Activated CD4-positive, alpha-beta T cell treated with anti-CD3 and anti-CD28 coated beads, Interleukin-2, amount 10 ng/mL, durations not matched to agents 24 days and 14 days (primary cell): ENCODE data around the gene PNPLA8. TPM values are rescaled to one million over a fixed set of nuclear protein-coding genes. Genes with fewer than 3 reads are reported as not detected.
A peak's percentile ranks its signal among the peaks of the same experiment; 100 is the strongest.
"Not testable (repeated sequence)": the region's sequence is repeated elsewhere in the genome, so short reads cannot be mapped to it uniquely, and the experiment has no call there.

ENCODE experiments used
- DNase-seq: peaks from one replicate; pipeline ENCODE4 v3.0.0; 2022
- H3K27ac Mint-ChIP-seq: one replicate; pipeline ENCODE4 v1.8.0; 2022; ENCODE audit warnings: mild to moderate bottlenecking, mixed read lengths
- H3K27me3 Mint-ChIP-seq: one replicate; pipeline ENCODE4 v1.8.0; 2022; ENCODE audit warnings: mixed read lengths
- H3K36me3 Mint-ChIP-seq: one replicate; pipeline ENCODE4 v1.8.0; 2022; ENCODE audit warnings: low read depth, mild to moderate bottlenecking, mixed read lengths
- H3K4me1 Mint-ChIP-seq: one replicate; pipeline ENCODE4 v1.8.0; 2021; ENCODE audit warnings: mixed read lengths
- H3K4me3 Mint-ChIP-seq: one replicate; pipeline ENCODE4 v1.8.0; 2022; ENCODE audit warnings: mild to moderate bottlenecking, moderate library complexity, mixed read lengths
- H3K9me3 Mint-ChIP-seq: one replicate; pipeline ENCODE4 v1.8.0; 2021; ENCODE audit warnings: mixed read lengths
- intact Hi-C: fragments of 100-400 bp; cut with micrococcal nuclease; formaldehyde crosslinking; loops from one replicate; pipeline ENCODE4 v1.15.1; 2023
- total RNA-seq: library from RNA; stranded (reverse); gene quantifications from 2 replicates; pipeline ENCODE4 v1.2.3, GENCODE V29; 2022

The PNPLA8 gene
- total RNA-seq, 1 donor from 2014 or later: 16.6 TPM

DNA sequence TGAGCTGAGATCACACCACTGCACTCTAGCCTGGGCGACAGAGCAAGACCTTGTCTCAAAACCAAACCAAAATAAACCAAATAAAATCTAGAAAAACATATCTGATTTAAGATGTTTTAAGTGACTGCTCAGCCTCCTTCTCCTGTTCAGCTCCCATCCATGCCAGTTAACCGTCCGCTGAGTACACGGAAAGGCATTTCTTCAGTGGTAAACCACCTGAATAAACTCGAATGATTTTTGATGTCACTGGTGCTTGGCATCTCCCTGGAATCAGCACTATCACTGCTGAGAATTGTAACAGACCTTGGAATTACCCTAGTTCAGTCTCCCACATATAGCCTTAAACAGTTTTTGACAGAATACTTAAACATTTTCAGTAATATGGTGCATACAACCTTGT lies 45.6 kb downstream of the PNPLA8 start:
- Mint-ChIP-seq H3K9me3 (no peaks in the 10 kb centered on the region), H3K27me3 (no peaks in the 10 kb centered on the region), H3K36me3 (peaks cover 23% of the 10 kb centered on the region), H3K27ac (no peak overlapping the region), H3K4me1 (no peaks in the 10 kb centered on the region), H3K4me3 (no peak overlapping the region)
- DNase-seq: no peak
- intact Hi-C loops: no loop called here

DNA sequence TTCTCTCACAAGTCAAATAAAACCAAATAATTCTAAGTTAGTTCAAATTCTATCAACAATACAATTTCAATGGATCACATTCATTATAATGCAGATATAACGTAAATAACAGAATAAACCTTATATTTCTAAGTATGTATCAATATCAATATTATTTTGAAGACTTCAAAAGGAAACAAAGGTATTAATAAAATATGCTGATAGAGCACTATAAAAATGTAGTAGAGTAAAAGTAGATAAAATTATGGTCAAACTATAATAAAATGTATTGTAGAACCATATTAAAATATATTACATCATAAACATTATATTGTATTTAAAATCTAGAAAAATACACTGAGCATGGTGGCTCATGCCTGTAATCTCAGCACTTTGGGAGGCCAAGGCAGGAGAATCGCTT lies 46.2 kb downstream of the PNPLA8 start:
- intact Hi-C loops: no loop called here
- H3K36me3 Mint-ChIP-seq: peaks cover 22% of the 10 kb centered on the region
- H3K27me3 Mint-ChIP-seq: no peaks in the 10 kb centered on the region

DNA sequence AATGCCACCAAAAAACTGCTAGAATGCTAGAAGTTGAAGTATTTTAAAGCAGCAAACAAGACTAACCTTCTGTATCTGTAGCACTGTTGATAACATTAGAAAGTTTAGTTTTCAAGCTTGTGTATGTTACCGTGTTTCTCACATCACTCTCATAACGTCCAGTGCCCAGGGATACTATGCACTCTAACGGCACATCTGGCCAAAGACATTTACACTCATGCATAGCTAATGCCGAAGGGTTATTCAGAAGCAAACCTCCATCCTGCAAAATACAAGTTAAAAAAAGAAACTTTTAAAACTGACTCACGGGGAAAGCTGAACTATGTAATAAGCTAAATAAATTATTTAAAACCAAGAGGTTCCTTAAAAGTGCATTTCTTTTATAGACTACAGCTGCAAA lies 46.8 kb downstream of the PNPLA8 start:
- Mint-ChIP-seq H3K4me1 (no peaks in the 10 kb centered on the region), H3K27ac (no peak overlapping the region), H3K4me3 (no peak overlapping the region), H3K36me3 (peaks cover 19% of the 10 kb centered on the region), H3K9me3 (no peaks in the 10 kb centered on the region), H3K27me3 (no peaks in the 10 kb centered on the region)
- DNase-seq: no peak
- intact Hi-C loops: no loop called here

More for the DNA sequence above, 46.2 kb downstream of the PNPLA8 start:
- no peaks in the 10 kb centered on the region for H3K9me3 Mint-ChIP-seq
- no peak for DNase-seq
- no peaks in the 10 kb centered on the region for H3K4me1 Mint-ChIP-seq
- H3K4me3 Mint-ChIP-seq: no peak overlapping the region
- no peak overlapping the region for H3K27ac Mint-ChIP-seq

DNA sequence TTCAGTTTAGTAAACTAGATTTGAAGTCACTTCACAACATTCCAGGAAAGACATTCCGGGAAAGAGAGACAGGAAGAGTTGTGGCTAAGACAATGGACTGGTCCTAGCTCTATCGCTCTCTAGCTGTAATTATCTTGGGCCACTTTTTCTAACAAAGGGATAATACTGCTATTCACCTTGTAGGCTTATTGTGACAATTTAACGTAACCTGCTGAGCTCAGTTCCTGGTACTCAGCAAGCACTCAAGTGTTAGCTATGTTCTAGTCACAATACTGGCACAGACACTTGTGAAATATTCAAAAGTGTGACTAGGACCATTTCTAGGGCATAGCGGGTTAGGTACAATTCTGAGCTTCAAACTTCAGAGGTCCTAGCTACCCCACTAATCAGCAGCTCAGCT lies 57.7 kb downstream of the PNPLA8 start:
- Mint-ChIP-seq H3K4me1 (peaks cover 2% of the 10 kb centered on the region), H3K36me3 (peaks cover 2% of the 10 kb centered on the region), H3K4me3 (no peak overlapping the region), H3K9me3 (no peaks in the 10 kb centered on the region), H3K27ac (no peak overlapping the region), H3K27me3 (peaks cover 6% of the 10 kb centered on the region)
- intact Hi-C loops: no loop called here
- no peak for DNase-seq

DNA sequence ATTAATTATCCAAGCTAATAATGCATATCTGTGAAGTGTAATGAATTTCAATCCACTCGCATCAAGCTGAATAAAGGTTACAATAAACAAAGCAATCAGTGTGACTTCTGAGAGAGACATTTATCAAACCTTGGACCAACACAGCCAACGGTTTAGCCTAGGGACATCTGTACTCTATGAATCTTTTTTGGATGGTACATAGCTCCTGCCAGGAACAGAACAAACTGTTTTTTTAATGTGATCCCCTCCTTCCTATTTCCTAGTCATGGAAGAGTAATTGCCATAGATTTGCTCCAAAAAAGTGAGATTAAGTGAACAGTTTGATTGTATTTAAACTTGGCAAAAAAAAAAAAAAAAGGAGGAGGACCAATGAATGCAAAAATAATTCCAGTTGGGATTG lies 58.5 kb downstream of the PNPLA8 start:
- Mint-ChIP-seq H3K27ac (no peak overlapping the region), H3K4me3 (no peak overlapping the region), H3K27me3 (peaks cover 6% of the 10 kb centered on the region), H3K36me3 (peaks cover under 1% of the 10 kb centered on the region), H3K9me3 (no peaks in the 10 kb centered on the region), H3K4me1 (peaks cover 2% of the 10 kb centered on the region)
- DNase-seq: no peak
- intact Hi-C loops: no loop called here

DNA sequence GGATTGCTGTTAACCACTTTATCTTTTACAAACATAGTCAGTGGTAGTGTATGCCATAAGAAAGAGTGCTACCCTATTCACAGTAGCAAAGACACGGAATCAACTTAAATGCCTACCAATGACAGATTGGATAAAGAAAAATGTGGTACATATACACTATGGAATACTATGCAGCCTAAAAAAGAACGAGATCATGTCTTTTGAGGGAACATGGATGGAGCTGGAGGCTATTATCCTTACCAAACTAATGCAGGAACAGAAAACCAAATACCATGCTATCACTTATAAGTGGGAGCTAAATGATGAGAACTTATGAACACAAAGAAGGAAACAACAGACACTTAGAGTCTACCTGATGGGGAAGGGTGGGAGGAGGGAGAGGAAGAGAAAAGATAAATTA lies 59.6 kb downstream of the PNPLA8 start:
- H3K27ac Mint-ChIP-seq, H3K36me3 Mint-ChIP-seq, H3K4me1 Mint-ChIP-seq, intact Hi-C loops, H3K9me3 Mint-ChIP-seq, H3K4me3 Mint-ChIP-seq, DNase-seq: not testable (repeated sequence)
- H3K27me3 Mint-ChIP-seq: peaks cover 12% of the 10 kb centered on the region

DNA sequence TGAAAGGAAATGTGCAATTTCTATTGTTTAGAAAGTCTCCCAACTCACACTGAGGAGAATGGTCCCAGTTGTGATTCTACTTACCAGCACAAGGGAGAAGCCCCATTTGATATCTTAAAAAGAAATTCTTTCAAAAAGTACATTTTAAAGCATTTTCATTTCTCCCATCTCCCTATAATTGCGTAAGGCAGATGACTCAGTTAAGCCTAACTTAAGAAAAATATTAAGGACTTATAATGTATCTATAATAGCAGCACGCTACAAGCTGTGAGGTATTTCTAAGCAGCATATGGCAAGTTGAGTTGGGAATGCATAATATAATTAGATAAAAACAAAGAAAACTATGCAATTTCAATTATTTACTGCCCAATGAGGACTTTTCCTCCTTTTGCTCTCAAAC lies 61.2 kb downstream of the PNPLA8 start:
- H3K36me3 Mint-ChIP-seq: no peaks in the 10 kb centered on the region
- no peak overlapping the region for H3K4me3 Mint-ChIP-seq
- DNase-seq: no peak
- H3K9me3 Mint-ChIP-seq: no peaks in the 10 kb centered on the region
- H3K27me3 Mint-ChIP-seq: peaks cover 22% of the 10 kb centered on the region
- H3K4me1 Mint-ChIP-seq: peaks cover 2% of the 10 kb centered on the region
- no peak overlapping the region for H3K27ac Mint-ChIP-seq
- intact Hi-C loops: loop anchor here (5.0 kb wide), 1 partner anchor 42 kb away; no protein-coding TSS in a partner anchor

DNA sequence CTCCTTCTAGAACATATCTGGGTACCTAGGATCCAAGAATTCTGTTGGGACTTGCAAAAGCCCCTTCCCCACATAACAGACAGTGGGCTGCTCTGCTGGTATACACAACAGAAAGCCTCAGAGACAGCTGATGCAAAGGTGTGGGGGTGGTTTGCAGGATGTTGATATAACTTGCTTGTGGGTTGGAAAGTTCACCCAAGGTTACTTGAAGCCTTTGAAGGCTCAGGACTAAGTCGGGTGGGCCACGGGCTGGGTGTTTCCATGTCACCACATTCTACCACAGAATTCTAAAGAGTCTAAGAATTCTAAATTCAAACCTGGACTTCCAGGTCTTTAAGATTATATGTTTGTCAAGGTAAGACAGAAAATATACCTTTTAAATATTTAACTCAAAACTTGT lies 62.3 kb downstream of the PNPLA8 start:
- Mint-ChIP-seq H3K27ac (no peak overlapping the region), H3K9me3 (no peaks in the 10 kb centered on the region), H3K27me3 (peaks cover 27% of the 10 kb centered on the region), H3K36me3 (no peaks in the 10 kb centered on the region), H3K4me3 (no peak overlapping the region), H3K4me1 (peaks cover 2% of the 10 kb centered on the region)
- intact Hi-C loops: loop anchor here (5.0 kb wide), 1 partner anchor 41 kb away; no protein-coding TSS in a partner anchor
- DNase-seq: no peak

DNA sequence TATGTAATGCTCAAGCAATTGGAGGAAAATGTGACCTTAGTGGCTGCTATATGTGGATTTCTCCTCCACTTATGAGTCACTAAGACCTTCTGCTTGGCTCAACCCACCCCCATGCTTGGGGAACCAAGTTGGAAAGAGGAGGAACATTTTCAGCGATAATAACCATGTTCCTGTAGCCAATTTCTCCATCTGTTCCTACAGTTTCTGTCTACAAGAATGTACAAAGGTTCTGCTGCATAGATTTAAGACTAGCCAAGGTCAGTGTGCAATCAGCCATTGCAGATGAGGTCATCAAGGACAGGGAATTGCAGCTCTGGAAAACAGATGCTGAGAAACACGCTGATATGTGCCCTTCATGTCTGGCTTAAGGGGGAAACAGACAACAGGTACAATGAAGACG lies 64.1 kb downstream of the PNPLA8 start:
- Mint-ChIP-seq H3K4me1 (peaks cover 7% of the 10 kb centered on the region), H3K27ac (no peak overlapping the region), H3K27me3 (peaks cover 42% of the 10 kb centered on the region), H3K4me3 (no peak overlapping the region), H3K36me3 (no peaks in the 10 kb centered on the region), H3K9me3 (no peaks in the 10 kb centered on the region)
- DNase-seq: no peak
- intact Hi-C loops: loop anchor here (5.0 kb wide), 1 partner anchor 40 kb away; no protein-coding TSS in a partner anchor

DNA sequence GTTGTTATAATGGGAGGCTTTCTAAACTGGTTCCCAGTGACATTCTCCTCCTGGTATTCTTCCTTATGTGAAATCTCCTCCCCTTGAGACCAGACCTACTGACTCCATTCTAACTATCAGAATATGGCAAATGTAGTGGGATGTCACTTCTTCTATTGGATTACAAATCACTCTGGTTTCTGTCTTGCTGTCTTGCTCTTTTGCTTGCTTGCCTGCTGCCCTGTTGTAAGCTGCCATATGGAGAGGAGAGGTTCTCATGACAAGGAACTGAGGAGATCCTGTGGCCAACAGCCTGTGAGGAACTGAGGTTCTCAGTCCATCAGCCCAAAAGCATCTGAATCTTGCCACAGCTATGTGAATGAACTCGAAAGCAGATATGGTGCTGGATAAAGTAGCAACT lies 65.0 kb downstream of the PNPLA8 start:
- DNase-seq: no peak
- Mint-ChIP-seq H3K27me3 (peaks cover 42% of the 10 kb centered on the region), H3K4me1 (peaks cover 10% of the 10 kb centered on the region), H3K36me3 (no peaks in the 10 kb centered on the region), H3K9me3 (no peaks in the 10 kb centered on the region), H3K4me3 (no peak overlapping the region), H3K27ac (no peak overlapping the region)
- intact Hi-C loops: loop anchor here (1.0 to 5.0 kb wide), 2 partner anchors 39 to 280 kb away; no protein-coding TSS in a partner anchor

DNA sequence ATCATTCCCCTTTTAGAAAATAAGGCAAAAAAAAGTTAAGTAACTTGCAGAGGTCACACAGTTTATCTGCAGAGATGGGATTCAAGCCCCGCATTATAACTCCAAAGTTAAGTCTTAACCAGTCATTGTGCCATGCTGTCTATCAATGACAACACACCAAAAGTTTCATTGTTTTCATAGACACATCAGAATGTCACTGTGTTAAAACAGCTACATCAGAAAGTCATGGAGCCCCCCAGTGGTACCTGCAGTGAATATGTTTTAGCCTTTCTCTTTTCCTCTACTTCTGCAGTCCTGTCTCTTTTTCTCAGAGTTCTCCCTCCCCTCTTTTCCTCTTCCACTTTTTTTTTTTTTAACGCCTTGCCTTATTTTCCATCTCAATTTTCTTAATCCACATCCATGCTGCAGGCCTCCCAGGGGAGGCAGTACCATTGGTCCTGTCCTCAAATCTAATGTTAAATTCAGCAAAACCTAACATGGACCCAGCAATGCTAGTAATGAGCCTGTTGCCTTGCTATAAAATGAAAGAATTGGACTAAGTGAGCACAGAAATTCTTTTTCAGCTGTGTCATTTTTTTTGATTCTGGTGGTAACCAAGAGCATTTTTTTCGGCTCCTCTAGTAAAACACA lies 65.9 kb downstream of the PNPLA8 start:
- intact Hi-C loops: loop anchor here (1.0 to 5.0 kb wide), 2 partner anchors 38 to 279 kb away; no protein-coding TSS in a partner anchor
- peaks cover 42% of the 10 kb centered on the region for H3K27me3 Mint-ChIP-seq
- no peak for DNase-seq
- no peaks in the 10 kb centered on the region for H3K9me3 Mint-ChIP-seq
- no peak overlapping the region for H3K4me3 Mint-ChIP-seq
- H3K36me3 Mint-ChIP-seq: no peaks in the 10 kb centered on the region
- peaks cover 10% of the 10 kb centered on the region for H3K4me1 Mint-ChIP-seq
- H3K27ac Mint-ChIP-seq: no peak overlapping the region

DNA sequence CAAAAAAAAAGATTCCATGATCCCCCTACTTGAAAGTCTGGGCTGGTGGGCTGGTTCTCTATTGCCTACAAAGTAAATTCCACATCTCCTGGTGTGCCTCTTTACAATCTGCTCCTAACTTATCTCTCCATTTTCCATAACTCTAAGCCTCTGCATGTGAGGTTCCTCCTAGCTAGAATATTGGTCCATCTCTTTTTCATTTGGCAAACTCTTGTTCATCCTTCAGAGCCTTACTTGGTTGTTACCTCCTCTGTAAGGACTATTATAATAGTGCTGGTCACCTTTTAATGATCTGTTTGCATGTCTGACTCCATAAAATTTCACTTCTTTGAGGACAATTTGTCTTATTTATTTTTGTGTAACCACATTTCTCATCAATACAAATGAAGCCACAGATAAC lies 68.1 kb downstream of the PNPLA8 start:
- no peak for DNase-seq
- Mint-ChIP-seq H3K4me1 (peaks cover 10% of the 10 kb centered on the region), H3K27me3 (peaks cover 58% of the 10 kb centered on the region), H3K36me3 (no peaks in the 10 kb centered on the region), H3K9me3 (no peaks in the 10 kb centered on the region), H3K4me3 (peak overlapping the region; percentile 11), H3K27ac (no peak overlapping the region)
- intact Hi-C loops: no loop called here

DNA sequence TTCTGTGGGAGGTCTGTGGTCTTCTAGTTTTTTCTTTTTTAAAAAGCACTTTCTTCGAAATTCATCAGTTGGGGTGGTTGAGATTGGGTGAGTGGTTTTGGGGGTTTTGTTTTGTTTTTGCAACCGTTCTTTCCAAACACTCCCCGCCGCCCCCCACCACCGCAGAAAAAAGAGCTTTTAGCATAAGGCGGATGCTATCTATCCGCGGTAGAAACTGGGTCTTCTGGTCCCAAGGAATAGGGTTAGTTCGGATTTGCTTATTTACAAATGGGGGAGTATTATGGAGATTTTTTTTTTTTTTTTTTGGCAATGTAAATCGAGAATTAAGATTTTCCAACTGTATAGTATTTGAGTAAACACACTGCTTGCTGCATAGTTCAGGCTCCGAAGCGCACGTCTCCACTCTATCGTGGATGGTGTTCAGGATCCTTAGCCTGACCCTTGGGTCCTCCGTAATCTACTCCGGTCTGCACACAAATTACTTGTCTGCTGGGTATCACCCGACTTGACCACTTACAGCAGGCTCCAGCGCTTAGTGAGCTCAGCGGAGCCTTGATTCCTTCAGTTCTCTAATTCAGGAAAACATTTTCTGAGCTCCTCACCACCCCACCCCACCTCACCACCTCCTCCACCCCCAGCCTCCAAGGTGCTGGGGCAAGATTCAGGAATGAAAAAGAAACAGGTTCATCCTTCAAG lies 68.9 kb downstream of the PNPLA8 start:
- Mint-ChIP-seq H3K36me3 (no peaks in the 10 kb centered on the region), H3K27me3 (peaks cover 65% of the 10 kb centered on the region), H3K9me3 (no peaks in the 10 kb centered on the region), H3K27ac (peak overlapping the region; percentile 29), H3K4me1 (peaks cover 10% of the 10 kb centered on the region), H3K4me3 (peak overlapping the region; percentile 61)
- DNase-seq: no peak
- intact Hi-C loops: no loop called here

DNA sequence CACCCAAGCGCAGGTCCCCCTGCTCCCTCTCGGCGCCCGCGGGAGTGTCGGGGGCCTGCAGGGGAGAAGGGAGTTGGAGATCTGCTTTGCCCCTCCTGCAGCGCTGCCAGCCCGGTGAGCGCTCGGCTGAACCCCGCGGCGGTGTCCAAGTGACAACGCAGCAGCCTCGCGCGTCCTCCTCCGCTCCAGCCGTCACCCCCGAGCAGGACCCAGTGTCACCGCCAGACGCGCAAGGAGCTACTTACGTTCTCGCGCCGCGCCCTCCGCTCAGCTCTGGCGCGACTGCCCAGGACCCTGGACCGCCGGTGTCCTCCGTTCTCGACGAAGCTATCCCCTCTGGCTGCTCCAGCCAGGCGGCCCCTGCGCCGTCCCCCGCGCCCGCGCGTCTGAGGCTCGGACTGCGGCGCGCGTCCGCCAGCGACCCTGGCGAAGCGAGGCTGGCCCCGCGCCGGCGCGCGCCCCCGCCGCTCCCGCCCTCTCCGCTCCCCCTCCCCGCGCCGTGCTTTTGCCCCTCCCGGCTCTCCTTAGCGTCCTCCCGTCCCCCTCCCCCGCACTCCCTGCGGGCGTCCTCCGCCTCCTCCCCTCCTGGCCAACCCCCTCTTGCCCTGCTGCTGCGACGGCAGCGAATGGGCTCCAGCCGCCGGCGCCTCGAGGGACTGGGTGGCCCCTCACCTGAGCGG lies 69.8 kb downstream of the PNPLA8 start, which contains the start of gene NRCAM:
NRCAM (minus strand) TSS at position 439 of the 680 bp plus-strand sequence. CDS start 216,372 bp downstream, outside the sequence.
- H3K9me3 Mint-ChIP-seq: no peaks in the 10 kb centered on the region
- peaks cover 67% of the 10 kb centered on the region for H3K27me3 Mint-ChIP-seq
- DNase-seq: peak; percentile 71
- no peaks in the 10 kb centered on the region for H3K36me3 Mint-ChIP-seq
- intact Hi-C loops: no loop called here
- H3K4me1 Mint-ChIP-seq: peaks cover 10% of the 10 kb centered on the region
- peak within 1 kb of the TSS; percentile 29 for H3K27ac Mint-ChIP-seq
- H3K4me3 Mint-ChIP-seq: peak within 1 kb of the TSS; percentile 61
